Cerebellar cortex (tissue), 1 donor: Measurements from ENCODE around the gene PROSER3.
A peak's percentile ranks its signal among the peaks of the same experiment; 100 is the strongest.

Experiments used
- DNase-seq: peaks from one replicate; pipeline ENCODE4 v3.0.0-alpha.2; 2015; ENCODE audit warnings: low spot score

The PROSER3 gene

GRCh38 chr19:35777086-35777841 lies 19.3 kb downstream of the PROSER3 start:
- no peak for DNase-seq

GRCh38 chr19:35777961-35778360 lies 20.0 kb downstream of the PROSER3 start:
- DNase-seq: no peak

GRCh38 chr19:35779033-35779432 lies 21.1 kb downstream of the PROSER3 start:
- DNase-seq: no peak

GRCh38 chr19:35780058-35780457 lies 22.1 kb downstream of the PROSER3 start:
- no peak for DNase-seq

GRCh38 chr19:35780717-35781116 lies 22.7 kb downstream of the PROSER3 start:
- no peak for DNase-seq

- DNase-seq: no peak
Measured at GRCh38 chr19:35781650-35782049, 23.7 kb downstream of the PROSER3 start.

GRCh38 chr19:35782589-35782988 lies 24.6 kb downstream of the PROSER3 start:
- DNase-seq: no peak

- no peak for DNase-seq
Measured at GRCh38 chr19:35783469-35784434, 25.8 kb downstream of the PROSER3 start.

- DNase-seq: no peak
Measured at GRCh38 chr19:35784503-35785338, 26.7 kb downstream of the PROSER3 start.

GRCh38 chr19:35785339-35785627 lies 27.3 kb downstream of the PROSER3 start:
- no peak for DNase-seq

GRCh38 chr19:35786299-35787160 lies 28.6 kb downstream of the PROSER3 start:
- DNase-seq: no peak

- DNase-seq: no peak
Measured at GRCh38 chr19:35787227-35787799, 29.3 kb downstream of the PROSER3 start.

- no peak for DNase-seq
Measured at GRCh38 chr19:35788205-35788960, 30.4 kb downstream of the PROSER3 start.

- DNase-seq: no peak
Measured at GRCh38 chr19:35789195-35789977, 31.4 kb downstream of the PROSER3 start.

- no peak for DNase-seq
Measured at GRCh38 chr19:35789978-35790944, 32.3 kb downstream of the PROSER3 start.

GRCh38 chr19:35790981-35791813 lies 33.2 kb downstream of the PROSER3 start:
- peak; percentile 58 for DNase-seq

- no peak for DNase-seq
Measured at GRCh38 chr19:35791814-35792279, 33.9 kb downstream of the PROSER3 start.
